AG09309 (cell line): ENCODE measurements around the gene ITGA11.

ENCODE experiments used
- DNase-seq: peaks from one replicate; pipeline ENCODE4 v3.0.0-alpha.2; 2010; ENCODE audit warnings: low read depth
- H3K4me3 ChIP-seq: 2 replicates; pipeline ENCODE4 v1.5.1; 2011; ENCODE audit warnings: mild to moderate bottlenecking, low read depth, low read length, moderate library complexity; ENCODE audit not compliant: control insufficient read depth
- CTCF ChIP-seq: IDR thresholded peaks from 2 replicates; pipeline ENCODE4 v1.5.1; 2011; ENCODE audit warnings: mild to moderate bottlenecking, low read depth, low read length, inconsistent platforms; ENCODE audit not compliant: insufficient read depth, control insufficient read depth; ENCODE audit errors: missing control alignments

Gene ITGA11

DNA sequence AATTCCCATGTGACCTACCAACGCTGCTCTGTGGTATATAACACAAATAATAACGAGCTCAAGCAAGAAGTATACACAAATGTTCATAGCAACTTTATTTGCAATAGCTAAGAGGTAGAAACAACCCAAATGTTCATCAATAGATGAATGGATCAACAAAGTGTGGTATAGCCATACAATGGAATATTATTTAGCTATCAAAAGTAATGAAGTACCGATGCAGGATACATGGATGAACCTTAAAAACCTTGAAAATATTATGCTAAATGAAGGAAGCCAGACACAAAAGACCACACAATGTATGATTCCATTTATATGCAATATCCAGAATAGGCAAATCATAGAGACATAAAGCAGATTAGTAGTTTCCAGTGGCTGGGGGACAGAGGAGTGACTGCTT, 170.0 kb downstream of the ITGA11 start:
- DNase-seq, result no peak
- H3K4me3 ChIP-seq, result no peak overlapping the region
- TF ChIP-seq CTCF, result no peak

GRCh38 chr15:68261241-68261640, 170.7 kb downstream of the ITGA11 start:
- H3K4me3 ChIP-seq, result no peak overlapping the region
- DNase-seq, result no peak
- no peak for TF ChIP-seq CTCF

- no peak for TF ChIP-seq CTCF
- no peak overlapping the region for H3K4me3 ChIP-seq
- DNase-seq, result no peak
These were observed 172.1 kb downstream of the ITGA11 start for GRCh38 chr15:68259883-68260282.

- DNase-seq, result no peak
- no peak for TF ChIP-seq CTCF
- H3K4me3 ChIP-seq, result no peak overlapping the region
These were observed 173.3 kb downstream of the ITGA11 start for GRCh38 chr15:68258692-68259091.

DNA sequence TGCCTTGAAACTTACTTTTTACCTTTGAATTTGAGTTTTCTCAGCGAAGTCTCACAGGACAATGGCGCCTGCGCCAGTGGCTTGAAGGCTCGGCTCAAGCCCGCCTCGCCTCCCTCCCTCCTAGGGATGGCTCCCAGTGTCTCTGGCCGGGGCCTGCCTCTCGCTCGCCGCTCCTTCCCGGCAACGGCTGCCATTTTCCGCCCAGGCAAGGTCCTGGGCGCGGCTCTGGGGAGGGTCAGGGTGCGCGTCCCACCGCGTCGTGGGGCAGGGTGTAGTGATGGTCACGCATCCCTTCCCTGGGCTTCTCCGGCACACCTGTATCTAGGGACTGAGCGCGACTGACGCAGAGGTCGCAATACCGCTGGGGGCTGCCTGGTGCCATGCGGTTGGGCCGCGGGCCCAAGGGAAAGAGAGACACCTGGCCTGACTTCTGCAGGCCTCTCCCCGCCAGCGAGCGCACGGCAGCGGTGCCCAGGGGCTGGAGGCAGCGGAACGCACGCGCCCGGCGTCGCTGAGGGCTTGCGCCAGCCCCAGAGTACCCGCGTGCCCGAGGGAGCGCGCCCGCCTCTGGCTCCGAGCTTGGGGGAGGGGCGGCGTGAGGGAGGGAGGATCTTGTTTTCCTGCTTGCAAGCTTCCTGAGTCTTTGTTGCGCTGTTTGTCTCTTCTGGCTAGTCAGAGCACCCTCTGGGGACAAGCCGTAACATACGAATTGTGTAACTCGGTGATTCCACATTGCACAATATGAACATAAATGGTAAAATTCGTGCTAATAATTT, 175.1 kb downstream of the ITGA11 start:
- TF ChIP-seq CTCF, result no peak
- peak; percentile 76 for DNase-seq
- H3K4me3 ChIP-seq, result peak overlapping the region; percentile 52

GRCh38 chr15:68252925-68253534, 178.9 kb downstream of the ITGA11 start:
- DNase-seq, result peak; percentile 68
- peak; percentile 78 for TF ChIP-seq CTCF
- H3K4me3 ChIP-seq, result no peak overlapping the region
